Measurements from ENCODE around the gene LFNG.
A peak's percentile ranks its signal among the peaks of the same experiment; 100 is the strongest.

The LFNG gene

DNA sequence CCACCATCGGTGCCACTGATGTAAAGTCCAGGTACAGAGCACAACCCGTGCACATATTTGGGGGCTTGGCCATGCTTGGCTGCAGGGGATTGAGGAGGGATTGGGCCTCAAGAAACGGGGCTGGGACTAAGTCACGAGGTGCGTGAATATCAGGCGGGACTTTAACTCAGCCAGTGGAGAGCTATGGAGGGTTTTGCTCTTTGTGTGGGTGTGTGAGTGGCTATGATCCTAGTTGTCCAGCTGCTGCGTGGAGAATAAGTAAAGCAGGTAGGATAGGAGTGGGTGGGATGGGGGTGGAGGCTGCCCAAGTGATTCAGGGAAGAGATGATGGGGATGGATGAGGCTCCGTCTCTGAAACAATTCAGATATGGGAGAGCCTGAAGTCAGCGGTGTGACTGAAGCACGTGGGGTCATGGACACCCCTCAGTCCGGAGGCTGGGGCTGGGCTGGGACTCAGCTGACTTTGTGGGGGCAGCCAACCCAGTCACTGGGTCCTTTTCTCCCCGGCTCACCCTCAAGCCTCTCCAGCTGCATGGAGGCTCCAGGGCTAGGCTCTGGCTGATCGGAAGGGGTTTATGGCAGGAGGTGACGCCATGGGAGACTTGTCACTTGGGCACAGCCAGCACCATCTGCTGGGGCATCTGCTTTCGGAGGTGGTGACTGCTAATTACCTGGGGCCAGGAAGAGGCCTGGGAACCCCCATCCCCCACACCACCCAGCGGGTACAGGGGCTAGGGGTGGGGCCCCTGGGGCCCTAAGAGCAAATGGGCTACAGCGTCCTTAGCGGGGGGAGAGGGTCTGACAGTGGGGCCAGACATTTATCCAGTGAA lies 1.7 kb upstream of the LFNG start:
- no peak for DNase-seq (ENCODE audit: low spot score)

- DNase-seq (ENCODE audit: low spot score), result no peak
Measured at GRCh38 chr7:2518737-2519118, 846 bp upstream of the LFNG start.

- DNase-seq (ENCODE audit: low spot score), result no peak
Measured at GRCh38 chr7:2520131-2520760, 672 bp downstream of the LFNG start.

GRCh38 chr7:2520761-2521290 lies 1.3 kb downstream of the LFNG start:
- no peak for DNase-seq (ENCODE audit: low spot score)

- DNase-seq (ENCODE audit: low spot score), result no peak
Measured at GRCh38 chr7:2521341-2521745, 1.8 kb downstream of the LFNG start.

DNA sequence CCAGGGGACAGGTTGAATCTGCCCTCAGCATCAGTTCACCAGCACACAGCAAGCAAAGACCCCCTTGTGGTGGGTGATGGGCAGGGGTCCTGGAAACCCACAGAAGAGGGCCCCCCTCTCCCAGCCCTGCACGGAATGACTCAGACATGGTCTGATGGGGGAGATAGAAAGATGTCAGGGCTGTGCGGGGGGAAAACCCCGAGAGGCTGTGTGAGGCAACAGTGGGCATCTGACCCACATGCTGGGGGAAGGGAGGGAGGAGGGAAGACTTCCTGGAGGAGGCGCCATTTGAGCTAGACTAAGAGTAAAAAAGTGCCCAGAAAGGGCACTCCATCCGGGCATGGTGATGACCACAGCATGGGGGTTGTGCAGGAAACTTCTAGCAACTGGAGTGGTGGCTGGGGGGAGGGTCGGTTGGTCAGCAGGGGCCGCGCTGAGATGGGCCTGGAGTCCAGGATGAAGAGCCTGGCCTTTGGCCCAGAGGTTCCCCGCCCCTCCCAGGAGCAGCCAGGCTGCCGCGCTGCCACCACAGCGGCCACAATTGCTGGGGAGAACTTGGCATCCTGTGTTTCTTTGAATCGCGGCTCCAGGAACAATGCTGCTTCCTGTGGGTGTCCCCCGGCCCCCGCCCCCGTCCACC lies 2.5 kb downstream of the LFNG start:
- DNase-seq (ENCODE audit: low spot score), result no peak

DNA sequence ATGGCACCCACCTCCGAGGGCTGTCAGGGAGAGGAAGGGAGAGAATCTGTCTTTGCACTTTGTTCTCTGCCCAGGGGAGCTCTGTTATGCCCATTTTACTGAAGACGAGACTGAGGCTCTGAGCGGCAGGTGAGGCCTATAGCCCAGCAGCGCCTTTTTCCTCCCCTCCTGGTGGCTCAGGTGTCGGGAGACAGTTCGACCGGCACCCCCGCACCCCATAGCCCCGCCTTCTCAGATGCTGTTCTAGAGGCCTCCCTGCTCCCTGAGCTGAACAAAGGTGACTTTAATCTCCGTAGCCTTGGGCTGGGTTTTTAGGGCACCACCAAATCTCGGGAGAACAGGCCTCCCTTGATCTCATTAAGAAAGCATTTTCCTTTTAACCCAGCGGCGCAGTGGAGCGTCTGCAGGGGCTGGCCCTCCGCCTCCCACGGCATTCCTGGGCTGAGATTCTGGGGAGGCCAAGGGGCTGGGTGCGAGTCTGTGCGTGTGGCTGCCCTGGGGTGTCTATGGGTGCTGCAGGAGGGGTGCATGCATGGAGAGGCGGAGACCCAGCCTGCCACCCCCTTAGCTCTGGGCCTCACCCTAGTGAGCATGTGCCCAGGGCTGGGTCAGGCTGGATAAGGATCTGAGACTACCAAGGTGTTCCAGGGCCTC lies 3.3 kb downstream of the LFNG start:
- DNase-seq (ENCODE audit: low spot score), result no peak

DNA sequence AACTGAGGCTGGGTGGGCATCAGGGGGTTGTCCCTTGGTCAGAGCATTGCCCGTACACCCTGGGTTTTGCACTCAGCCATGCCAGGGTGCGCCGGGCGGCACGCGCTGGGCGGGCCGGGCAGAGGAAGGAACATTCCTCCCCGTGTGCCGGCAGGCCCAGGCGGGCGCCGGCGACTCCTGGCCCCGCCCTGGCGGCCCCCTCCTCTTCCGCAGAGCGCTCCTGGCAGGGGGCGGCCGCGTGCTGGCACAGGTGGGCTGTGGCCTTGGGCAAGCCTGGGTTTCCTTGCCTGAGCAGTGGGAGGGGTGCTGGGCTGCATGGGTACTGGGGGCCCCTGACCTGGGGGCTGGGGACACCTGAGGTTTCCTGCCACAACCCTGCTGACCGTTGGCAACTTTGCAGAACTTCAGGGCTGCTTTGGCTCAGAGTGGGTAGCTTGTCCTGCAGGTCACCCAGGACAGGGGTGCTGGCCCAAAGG lies 3.9 kb downstream of the LFNG start:
- peak; percentile 67 for DNase-seq (ENCODE audit: low spot score)

DNA sequence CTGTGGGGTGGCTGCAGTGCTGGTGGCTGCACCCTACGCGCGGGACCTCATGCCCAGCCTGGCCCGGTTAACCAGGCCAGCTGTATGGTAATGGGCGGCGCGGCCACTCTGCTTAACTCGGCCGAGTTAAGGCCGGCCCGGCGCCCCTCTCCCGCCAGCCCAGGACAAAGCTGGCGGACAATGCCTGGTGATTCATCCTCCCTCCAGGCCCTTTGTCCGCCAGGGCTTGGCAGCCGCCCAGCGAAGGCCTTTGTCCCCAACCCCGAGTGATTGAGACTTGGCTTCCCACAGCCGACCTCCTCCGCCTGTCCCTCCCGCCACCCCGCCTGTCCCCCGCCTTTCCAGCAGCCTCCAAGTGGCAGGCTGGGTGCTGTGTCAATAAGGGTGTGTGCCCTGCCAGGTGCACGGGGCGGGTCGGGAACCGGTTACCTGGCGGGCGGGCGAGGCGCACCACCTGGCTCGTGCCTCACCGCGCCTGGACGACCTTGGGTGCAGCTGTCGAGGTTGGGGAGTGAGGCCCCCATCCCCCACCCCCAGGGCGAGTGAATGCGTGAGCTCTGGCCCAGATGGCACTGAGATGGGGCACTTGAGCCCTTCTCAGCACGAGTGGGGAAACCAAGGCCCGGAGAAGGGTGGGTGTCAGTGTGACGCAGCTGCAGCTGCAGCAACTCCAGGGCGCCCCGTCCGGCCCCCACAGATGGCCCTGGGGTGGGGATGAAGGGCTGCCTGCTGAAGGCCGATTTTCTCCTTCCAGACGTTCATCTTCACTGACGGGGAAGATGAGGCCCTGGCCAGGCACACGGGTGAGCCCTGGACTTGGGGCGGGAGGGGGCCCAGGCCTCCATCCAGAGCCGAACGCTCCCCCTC lies 4.6 kb downstream of the LFNG start:
- peak; percentile 56 for DNase-seq (ENCODE audit: low spot score)

DNA sequence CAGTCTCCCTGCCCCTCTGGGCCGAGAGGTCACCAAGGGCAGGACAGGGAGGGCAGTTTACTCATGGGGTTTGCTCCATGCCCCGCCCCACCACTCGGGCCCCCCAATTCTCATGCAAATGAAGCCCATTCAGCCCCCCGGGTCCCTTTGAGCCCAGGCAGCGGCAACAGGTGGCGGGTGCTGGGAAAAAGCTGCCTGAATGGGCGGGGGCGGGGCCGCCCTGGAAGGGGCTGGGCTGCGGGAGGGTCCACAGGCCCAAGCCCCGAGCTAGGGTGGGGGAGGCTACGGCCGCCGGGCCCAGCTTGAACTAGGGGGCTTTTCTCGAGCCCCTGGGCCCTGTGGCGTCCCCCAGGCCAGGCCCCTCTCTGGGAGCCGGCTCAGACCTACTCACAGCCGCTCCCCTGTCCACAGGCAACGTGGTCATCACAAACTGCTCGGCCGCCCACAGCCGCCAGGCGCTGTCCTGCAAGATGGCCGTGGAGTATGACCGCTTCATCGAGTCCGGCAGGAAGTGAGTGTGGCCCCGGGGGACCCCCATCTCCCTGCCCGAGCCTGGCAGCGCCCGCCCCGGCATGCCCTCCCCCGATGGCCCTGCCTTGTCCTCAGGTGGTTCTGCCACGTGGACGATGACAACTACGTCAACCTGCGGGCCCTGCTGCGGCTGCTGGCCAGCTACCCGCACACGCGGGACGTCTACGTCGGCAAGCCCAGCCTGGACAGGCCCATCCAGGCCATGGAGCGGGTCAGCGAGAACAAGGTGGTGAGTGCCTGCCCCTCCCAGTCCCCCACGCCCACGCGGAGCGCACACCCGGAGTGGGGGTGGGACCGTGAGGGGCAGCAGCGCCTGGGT lies 5.5 kb downstream of the LFNG start:
- peak; percentile 87 for DNase-seq (ENCODE audit: low spot score)

DNA sequence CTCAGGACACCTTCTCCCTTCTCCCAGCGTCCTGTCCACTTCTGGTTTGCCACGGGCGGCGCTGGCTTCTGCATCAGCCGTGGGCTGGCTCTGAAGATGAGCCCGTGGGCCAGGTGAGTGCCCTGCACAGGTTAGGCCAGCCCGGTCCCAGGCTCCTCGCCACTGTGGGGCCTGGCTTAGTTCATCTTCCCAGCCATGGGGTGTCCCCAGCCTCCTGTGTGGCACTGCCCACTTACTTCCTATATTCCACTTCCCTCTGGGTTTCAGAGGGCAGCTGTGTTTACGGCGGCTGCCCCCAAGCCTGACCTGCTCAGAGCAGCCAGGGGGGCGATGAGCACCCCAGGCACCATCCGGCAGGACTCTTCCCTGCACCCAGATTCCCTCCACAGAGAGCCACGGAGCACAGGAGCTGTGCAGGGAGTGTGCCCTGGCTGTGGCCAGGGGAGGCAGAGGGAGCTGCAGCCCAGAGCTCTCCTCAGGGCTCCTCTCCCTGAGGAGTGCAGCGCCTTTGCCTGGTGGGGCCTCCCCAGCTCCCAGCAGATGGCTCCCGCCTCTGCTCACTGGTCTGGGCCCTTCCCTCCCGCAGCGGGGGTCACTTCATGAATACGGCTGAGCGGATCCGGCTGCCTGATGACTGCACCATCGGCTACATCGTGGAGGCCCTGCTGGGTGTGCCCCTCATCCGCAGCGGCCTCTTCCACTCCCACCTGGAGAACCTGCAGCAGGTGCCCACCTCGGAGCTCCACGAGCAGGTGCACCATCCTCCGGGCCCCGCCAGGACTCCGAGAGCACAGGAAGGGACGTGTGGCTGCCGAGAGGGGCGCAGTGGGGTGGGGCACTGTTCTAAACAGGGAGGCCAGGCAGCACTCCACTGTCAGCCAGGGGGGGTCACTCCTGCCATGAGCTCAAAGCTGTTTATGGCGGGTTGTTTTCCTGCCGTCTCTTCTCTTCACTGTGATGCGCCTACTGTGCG lies 6.4 kb downstream of the LFNG start:
- no peak for DNase-seq (ENCODE audit: low spot score)

- no peak for DNase-seq (ENCODE audit: low spot score)
Measured at GRCh38 chr7:2526659-2527504, 7.3 kb downstream of the LFNG start.

DNA sequence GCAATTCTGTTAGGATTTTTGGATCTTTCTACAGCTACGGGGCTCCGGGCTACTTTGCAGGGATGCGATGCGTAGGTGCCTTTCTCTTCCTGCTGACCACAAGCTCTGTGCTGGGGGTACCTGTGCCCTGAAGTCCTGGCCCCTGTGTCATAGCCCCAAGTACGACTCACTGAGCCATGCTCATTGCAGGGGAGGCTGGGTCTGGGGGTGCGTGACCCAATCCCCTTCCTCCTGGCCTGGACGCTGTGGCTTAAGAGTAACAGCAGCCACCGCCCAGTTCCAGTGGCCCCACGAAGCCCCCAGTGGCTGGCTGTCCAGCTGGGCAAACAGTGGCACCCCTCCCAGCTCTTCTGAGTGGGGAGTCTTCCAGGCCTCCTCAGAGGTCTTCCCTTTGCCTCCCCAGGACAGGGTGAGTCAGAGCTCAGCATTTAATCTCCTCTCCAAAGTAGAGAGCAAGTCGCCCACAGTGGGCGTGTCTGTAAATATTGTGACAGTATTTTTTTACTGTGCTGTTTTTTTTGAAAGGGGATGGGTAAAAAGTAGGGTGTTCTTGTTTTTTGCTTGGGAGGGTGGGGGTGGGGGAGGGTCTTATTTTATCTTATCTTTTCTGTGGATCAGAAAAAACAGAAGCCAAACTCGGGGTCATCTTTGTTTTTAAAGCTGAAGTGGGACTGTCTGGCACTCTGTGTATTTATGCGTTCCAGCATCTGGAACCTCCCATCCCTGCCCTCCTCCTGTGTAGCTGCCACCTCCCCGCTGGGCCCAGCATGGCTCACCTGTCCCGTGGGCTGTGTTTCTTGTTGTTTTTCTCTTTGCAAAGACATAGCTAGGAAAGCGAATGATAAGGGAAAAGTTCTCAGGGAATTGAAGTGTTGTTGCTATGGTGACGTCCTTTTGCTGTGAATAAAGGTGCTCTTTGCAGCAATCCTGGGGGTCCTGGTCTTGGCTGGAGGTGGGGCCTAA lies 8.2 kb downstream of the LFNG start:
- no peak for DNase-seq (ENCODE audit: low spot score)

DNA sequence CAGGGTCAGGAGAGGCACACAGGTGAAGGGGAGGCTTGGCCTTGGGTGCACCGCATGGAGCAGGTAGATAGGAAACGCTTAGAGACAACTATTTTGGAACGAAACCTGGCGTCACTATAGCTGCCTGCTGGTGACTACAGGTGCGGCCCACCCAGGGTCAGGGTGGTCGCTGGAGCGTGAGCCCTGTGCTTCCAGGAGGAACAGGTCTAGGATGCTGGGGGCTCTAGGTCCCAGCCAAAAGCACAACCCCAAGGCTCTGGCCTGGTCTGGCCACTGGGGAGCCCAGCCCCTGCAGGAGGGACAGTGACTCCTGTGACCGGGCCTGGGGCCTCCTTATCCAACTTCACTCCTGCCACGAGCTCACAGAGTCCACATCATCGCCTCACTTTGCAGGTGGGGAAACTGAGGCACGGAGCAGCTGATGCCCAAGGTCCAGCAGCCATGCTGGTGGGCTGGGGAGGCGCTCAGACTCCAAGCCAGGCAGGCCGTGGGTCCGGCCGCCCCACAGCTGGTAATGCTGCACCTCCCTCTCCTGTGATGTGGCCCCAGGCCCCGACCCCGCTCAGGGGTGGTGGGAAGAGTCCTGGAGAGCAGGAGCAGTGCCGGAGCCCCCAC lies 9.0 kb downstream of the LFNG start:
- no peak for DNase-seq (ENCODE audit: low spot score)

GRCh38 chr7:2529161-2530070 lies 9.8 kb downstream of the LFNG start:
- DNase-seq (ENCODE audit: low spot score), result no peak

Data from iPS-NIHi11 (cell line).